HCT116 (cell line): ENCODE measurements around the gene PLEKHM1.

Experiments used
- CEBPB ChIP-seq: IDR thresholded peaks from 2 replicates; pipeline ENCODE4 v1.6.1; 2012; ENCODE audit warnings: low read depth
- ELF1 ChIP-seq: IDR thresholded peaks from 2 replicates; pipeline ENCODE4 v1.6.1; 2012; ENCODE audit warnings: low read depth, borderline replicate concordance
- EZH2 ChIP-seq: fragments of 200-600 bp; sonication (generic); IDR thresholded peaks from 2 replicates; pipeline ENCODE4 v1.6.1; 2017; ENCODE audit warnings: antibody characterized with exemption, mixed run types
- EZH2phosphoT487 ChIP-seq: fragments of 200-600 bp; IDR thresholded peaks from 2 replicates; pipeline ENCODE4 v1.6.1; 2018; ENCODE audit warnings: antibody characterized with exemption, borderline replicate concordance
- FOSL1 ChIP-seq: IDR thresholded peaks from 2 replicates; pipeline ENCODE4 v1.6.1; 2012; ENCODE audit warnings: low read depth
- POLR2A ChIP-seq: IDR thresholded peaks from 2 replicates; pipeline ENCODE4 v1.7.0; 2011; ENCODE audit warnings: borderline replicate concordance; ENCODE audit not compliant: insufficient read depth, insufficient read length; ENCODE audit errors: extremely low read depth
- POLR2AphosphoS5 ChIP-seq: IDR thresholded peaks from 2 replicates; pipeline ENCODE4 v1.6.1; 2011; ENCODE audit warnings: mild to moderate bottlenecking, low read depth, low read length, moderate library complexity
- SRF ChIP-seq: IDR thresholded peaks from 2 replicates; pipeline ENCODE4 v1.6.1; 2012; ENCODE audit warnings: low read depth
- ZBTB33 ChIP-seq: IDR thresholded peaks from 2 replicates; pipeline ENCODE4 v1.6.1; 2011; ENCODE audit warnings: mild to moderate bottlenecking, low read length, moderate library complexity; ENCODE audit not compliant: insufficient replicate concordance; ENCODE audit errors: extremely low read depth
- ZFX ChIP-seq: fragments of 450-650 bp; IDR thresholded peaks from 2 replicates; pipeline ENCODE4 v1.6.1; 2017
- TF ChIP-seq, protein P1 (sequence below), 3 experiments: fragments of 200-600 bp in 1 of 3; sonication (generic) in 1 of 3; IDR thresholded peaks in 2 of 3; conservative IDR thresholded peaks in 1 of 3; 2 replicates each; pipeline ENCODE4 v1.5.1; 2012 to 2017; ENCODE audit warnings: low read depth in 2 of 3, low read length in 2 of 3, antibody characterized with exemption in 1 of 3, borderline replicate concordance in 1 of 3, control low read depth in 1 of 3, mild to moderate bottlenecking in 1 of 3, mixed read lengths in 1 of 3, mixed run types in 1 of 3, moderate library complexity in 1 of 3; ENCODE audit not compliant: insufficient read depth in 1 of 3
- TF ChIP-seq, protein P2 (sequence below): IDR thresholded peaks from 2 replicates; pipeline ENCODE4 v1.6.1; 2012

DNA sequence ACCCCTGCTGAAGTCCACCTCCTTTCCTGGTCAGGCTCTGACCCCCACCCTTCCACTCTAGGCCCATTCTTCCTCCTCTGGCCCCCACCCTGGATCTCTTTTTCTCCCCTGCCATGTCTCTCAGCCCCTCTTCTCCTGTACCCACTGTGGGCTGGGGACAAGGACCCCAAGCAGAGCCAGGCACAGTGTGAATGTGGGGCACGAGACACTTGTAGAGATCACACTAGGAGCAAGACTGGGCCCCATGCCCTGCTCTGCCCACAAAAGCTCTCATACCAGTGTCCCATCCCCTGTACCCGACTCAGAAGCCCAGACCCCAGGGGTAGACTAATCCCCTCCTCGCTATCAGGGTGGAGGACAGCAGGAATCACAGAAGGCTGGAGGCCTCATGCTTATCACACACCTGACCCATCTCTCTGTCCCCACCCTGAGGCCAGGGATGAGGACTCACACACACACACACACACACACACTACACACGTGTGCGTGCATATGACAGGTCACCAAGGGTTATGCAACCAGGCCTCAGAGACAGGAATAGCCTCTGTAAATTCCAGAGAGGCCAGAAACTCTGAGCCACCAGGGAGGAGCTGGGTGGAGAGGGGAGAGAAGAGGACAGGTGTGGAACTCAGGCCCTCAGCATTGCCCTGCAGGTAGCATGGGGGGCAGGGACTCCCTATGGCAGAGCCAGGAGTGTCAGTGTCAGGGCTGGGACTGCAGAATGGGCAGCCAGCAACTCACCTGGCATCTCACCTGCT, 79.0 kb downstream of the PLEKHM1 start:
- no peak for TF ChIP-seq ZBTB33
- TF ChIP-seq, protein P1, sequence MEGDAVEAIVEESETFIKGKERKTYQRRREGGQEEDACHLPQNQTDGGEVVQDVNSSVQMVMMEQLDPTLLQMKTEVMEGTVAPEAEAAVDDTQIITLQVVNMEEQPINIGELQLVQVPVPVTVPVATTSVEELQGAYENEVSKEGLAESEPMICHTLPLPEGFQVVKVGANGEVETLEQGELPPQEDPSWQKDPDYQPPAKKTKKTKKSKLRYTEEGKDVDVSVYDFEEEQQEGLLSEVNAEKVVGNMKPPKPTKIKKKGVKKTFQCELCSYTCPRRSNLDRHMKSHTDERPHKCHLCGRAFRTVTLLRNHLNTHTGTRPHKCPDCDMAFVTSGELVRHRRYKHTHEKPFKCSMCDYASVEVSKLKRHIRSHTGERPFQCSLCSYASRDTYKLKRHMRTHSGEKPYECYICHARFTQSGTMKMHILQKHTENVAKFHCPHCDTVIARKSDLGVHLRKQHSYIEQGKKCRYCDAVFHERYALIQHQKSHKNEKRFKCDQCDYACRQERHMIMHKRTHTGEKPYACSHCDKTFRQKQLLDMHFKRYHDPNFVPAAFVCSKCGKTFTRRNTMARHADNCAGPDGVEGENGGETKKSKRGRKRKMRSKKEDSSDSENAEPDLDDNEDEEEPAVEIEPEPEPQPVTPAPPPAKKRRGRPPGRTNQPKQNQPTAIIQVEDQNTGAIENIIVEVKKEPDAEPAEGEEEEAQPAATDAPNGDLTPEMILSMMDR (IDR thresholded peaks at IDR 0.05 in 2 of 3, conservative IDR thresholded peaks at IDR 0.05 in 1 of 3; ENCODE audit: borderline replicate concordance in 1 of 3, insufficient read depth in 1 of 3, low read depth in 2 of 3, low read length in 2 of 3), result no peak
- TF ChIP-seq EZH2phosphoT487, result no peak
- no peak for TF ChIP-seq POLR2A
- TF ChIP-seq EZH2, result no peak
- TF ChIP-seq, protein P2, sequence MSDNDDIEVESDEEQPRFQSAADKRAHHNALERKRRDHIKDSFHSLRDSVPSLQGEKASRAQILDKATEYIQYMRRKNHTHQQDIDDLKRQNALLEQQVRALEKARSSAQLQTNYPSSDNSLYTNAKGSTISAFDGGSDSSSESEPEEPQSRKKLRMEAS, result no peak
- TF ChIP-seq POLR2AphosphoS5, result no peak
- TF ChIP-seq CEBPB, result no peak
- TF ChIP-seq FOSL1, result no peak
- TF ChIP-seq ELF1, result no peak
- TF ChIP-seq ZFX, result no peak
- no peak for TF ChIP-seq SRF
